HG03565 (cell line): ENCODE measurements around the gene FCRL1.
A peak's percentile ranks its signal among the peaks of the same experiment; 100 is the strongest.

Experiments
- ATAC-seq: cut with Tn5 transposase; IDR thresholded peaks from one replicate; pipeline ENCODE4 v1.9.1; 2021; ENCODE audit warnings: mild to moderate bottlenecking, moderate library complexity; ENCODE audit not compliant: unreplicated experiment

FCRL1 gene

GRCh38 chr1:157819896-157820295 lies at the start of gene FCRL1:
FCRL1 (minus strand) TSS chr1:157820120; CDS start chr1:157820037, 83 bp downstream.
- ATAC-seq: no peak

DNA sequence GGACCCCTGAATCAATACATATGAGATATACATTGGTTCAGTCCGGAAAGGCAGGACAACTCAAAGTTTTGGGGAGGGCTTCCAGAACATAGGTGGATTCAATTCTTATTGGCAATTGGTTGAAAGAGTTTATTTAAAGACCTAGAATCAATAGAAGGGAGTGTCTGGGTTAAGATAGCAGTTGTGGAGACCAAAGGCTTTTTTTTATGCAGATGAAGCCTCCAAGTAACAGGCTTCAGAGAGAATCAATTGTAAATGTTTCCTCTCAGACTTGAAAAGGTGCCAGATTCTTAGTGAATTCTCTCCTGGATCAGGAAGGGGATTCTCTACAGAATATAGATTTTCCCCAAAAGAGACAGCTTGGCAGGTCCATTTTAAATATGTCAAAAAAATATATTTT lies 48.7 kb upstream of the FCRL1 start:
- ATAC-seq: no peak

GRCh38 chr1:157862114-157863070 lies 42.5 kb upstream of the FCRL1 start:
- no peak for ATAC-seq

DNA sequence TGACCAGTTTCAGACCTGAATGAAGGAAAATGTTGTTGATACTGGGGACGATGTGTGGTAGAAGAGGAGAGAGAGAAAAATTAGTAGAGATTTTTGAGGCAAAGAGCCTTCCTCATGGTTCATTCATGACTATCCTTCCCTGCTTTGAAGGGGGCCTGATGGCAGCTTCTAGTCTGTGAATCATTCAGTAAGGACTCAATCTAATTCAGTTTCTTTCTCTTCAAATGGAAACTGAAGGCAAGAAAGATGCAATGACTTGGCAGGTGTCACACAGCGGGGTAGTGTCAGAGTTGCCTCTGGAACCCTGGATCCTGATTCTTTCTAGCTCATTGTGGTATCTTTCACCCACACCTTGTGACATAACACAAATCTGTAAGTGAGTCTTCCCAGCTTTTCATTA lies 36.6 kb upstream of the FCRL1 start:
- ATAC-seq: peak; percentile 61

- ATAC-seq: no peak
Measured at GRCh38 chr1:157852476-157852875, 32.6 kb upstream of the FCRL1 start.

GRCh38 chr1:157849229-157849875 lies 29.4 kb upstream of the FCRL1 start:
- no peak for ATAC-seq

- no peak for ATAC-seq
Measured at GRCh38 chr1:157844089-157844830, 24.3 kb upstream of the FCRL1 start.

DNA sequence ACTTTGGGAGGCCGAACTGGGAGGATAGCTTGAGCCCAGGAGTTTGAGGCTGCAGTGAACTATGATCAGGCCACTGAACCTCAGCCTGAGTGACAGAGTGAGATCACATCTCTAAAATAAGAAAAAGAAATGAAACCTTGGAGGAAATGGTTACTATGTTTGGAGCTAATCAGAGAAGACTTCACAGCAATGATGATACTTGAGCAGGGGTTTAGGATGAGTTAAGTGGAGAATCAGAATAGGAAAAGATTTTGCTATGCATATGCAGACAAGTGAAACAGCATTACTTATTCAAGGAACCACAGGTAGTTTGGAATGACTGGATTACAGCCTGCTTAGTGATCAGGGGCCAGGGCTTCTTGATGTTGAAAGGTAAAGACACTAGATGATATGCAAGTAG lies 23.0 kb upstream of the FCRL1 start:
- peak; percentile 63 for ATAC-seq

DNA sequence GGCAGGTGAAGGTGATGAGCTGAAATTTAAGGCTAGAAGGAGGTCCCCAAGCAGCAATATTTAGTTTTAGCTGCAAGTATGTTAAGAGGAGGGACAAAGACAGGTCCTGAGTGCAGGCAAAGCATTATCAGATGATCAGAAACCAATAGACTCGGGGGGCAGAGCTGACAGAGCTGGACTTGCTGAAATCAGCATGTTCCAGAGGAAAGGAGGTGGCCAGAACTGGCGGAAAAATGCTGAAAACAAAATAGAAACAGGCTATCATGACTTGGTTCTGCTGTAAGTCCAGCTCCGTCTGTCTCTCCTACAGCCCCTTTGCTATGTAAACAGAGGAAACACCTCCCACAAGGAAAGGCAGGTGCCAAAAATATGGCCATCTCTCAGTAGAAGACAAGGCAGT lies 21.8 kb upstream of the FCRL1 start, which contains the start of gene CD5L:
Gene CD5L (minus strand): TSS at position 101 of the 400 bp plus-strand sequence. CDS start 107 bp downstream, outside the sequence.
- no peak for ATAC-seq

GRCh38 chr1:157838966-157839365 lies 19.0 kb upstream of the FCRL1 start:
- no peak for ATAC-seq

- ATAC-seq: no peak
Measured at GRCh38 chr1:157834430-157834829, 14.5 kb upstream of the FCRL1 start.

DNA sequence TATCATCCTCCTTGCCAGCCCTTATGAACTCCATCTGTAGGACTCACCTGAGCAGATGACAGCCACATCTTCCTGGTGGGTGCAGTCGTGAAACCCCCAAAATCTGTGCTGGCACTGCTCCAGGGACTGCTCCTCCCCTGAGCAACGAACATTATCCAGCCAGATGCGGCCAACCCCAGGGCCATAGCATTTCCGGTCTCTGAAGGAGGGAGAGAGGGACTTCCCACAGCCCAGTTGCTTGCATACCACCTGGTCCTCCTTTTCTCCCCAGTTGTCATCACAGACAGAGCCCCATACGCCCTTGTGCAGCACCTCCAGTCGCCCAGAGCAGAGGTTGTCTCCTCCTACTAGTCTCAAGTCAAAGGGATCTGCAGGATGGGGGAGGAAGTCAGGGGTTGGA lies 13.2 kb upstream of the FCRL1 start:
- ATAC-seq: no peak

GRCh38 chr1:157831968-157832626 lies 12.2 kb upstream of the FCRL1 start:
- no peak for ATAC-seq

GRCh38 chr1:157830887-157831286 lies 11.0 kb upstream of the FCRL1 start:
- ATAC-seq: no peak

DNA sequence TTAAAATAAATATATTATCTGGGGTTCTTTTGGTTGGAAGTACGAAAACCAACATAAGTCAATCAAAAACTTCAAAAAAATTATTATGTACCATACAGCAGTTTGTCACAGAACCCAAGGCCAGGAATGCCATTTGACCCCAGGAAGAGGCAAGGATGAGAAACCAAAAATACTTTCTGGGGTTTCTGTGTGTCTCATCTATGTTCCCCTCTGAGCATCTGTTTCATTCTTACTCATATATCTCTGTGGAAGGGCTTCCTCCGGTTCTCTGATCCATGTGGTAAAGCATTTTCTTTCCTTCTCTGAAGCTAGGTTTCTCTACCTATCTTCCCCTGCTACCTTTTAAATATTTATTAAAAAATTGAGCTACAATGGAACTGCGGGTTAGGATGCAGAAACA lies 9.8 kb upstream of the FCRL1 start:
- no peak for ATAC-seq

GRCh38 chr1:157829210-157829609 lies 9.3 kb upstream of the FCRL1 start:
- no peak for ATAC-seq

DNA sequence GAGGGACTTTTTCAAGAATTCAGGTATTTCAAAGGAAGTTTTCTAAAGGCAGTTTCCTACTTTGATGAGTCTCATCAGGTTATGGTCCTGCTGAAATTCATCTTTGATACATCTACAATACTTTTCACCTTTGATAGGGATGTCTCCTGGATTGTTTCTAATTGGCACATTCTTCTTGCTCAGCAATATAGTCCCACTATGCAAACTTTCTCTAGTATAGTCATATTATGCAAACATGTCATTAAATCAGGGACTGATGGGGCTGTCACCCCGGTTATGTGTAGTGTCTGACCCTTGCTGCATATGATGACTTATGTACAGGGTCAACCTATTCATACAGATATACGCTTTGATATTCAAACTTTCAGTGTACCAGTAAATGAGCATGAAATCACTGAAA lies 379 bp upstream of the FCRL1 start:
- no peak for ATAC-seq

DNA sequence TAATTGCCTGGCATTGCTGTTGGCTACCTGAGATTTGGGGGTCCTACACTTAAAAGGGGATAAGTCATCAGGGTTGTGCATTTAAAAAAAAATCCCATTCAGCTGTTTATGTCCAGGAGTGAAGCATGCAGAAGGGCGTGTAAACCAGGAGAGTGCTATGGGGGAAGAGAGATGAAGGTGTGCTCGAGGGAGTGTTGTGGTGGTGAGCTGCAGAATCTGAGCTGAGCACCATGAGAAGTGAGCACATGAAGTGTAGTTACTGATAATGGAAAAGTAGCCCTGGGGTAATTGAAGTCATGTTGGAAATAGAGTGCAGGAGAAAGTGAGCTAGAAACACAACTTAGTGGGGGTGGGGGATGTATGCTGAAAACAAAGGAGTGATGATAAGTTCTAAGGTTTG lies 705 bp downstream of the FCRL1 start:
- no peak for ATAC-seq

GRCh38 chr1:157813269-157813668 lies 6.7 kb downstream of the FCRL1 start:
- ATAC-seq: no peak

GRCh38 chr1:157806431-157807149 lies 13.3 kb downstream of the FCRL1 start:
- ATAC-seq: peak; percentile 71
